Gastroesophageal sphincter (tissue), 3 donors: ENCODE measurements around the gene GPAT3.

Source experiments
- CTCF ChIP-seq, 4 experiments: fragments of 200-600 bp in 2 of 4; fragments of 450-650 bp in 2 of 4; sonication (generic) in 1 of 4; IDR thresholded peaks; one replicate each; pipeline ENCODE4 v1.5.1; 2017 to 2019; ENCODE audit warnings: antibody characterized with exemption in 4 of 4, mild to moderate bottlenecking in 2 of 4, moderate library complexity in 2 of 4
- EP300 ChIP-seq: sonication (generic); formaldehyde crosslinking; IDR thresholded peaks from one replicate; pipeline ENCODE4 v1.6.1; 2017; ENCODE audit warnings: antibody characterized with exemption, mild to moderate bottlenecking
- POLR2A ChIP-seq, 2 donors: fragments of 450-650 bp; IDR thresholded peaks; one replicate each; pipeline ENCODE4 v1.6.1; 2017; ENCODE audit warnings: antibody characterized with exemption in 2 of 2, mild to moderate bottlenecking in 2 of 2, moderate library complexity in 1 of 2

GRCh38 chr4:83560523-83560922, 24.6 kb downstream of the GPAT3 start:
- no peak for TF ChIP-seq CTCF (IDR thresholded peaks at IDR 0.05)
- TF ChIP-seq POLR2A (IDR thresholded peaks at IDR 0.05): no peak
- TF ChIP-seq EP300: no peak
